Uterus (tissue), 4 donors: Measurements from ENCODE around the gene ARMH4. TPM values are rescaled to one million over a fixed set of nuclear protein-coding genes. Genes with fewer than 3 reads are reported as not detected.

Source experiments
- DNase-seq, 2 donors: peaks; one replicate each; pipeline ENCODE4 v3.0.0-alpha.2; 2019 to 2020
- H3K27ac ChIP-seq, 2 donors: fragments of 200-600 bp; sonication (generic); 1 replicate in 1 of 2; 2 replicates in 1 of 2; pipeline ENCODE4 v1.5.1; 2016 to 2018
- H3K27me3 ChIP-seq, 2 donors: fragments of 200-600 bp; sonication (generic); one replicate each; pipeline ENCODE4 v1.5.1; 2018 to 2019; ENCODE audit warnings: control low read depth in 1 of 2
- H3K36me3 ChIP-seq, 2 donors: fragments of 200-600 bp; sonication (generic); one replicate each; pipeline ENCODE4 v1.5.1; 2019; ENCODE audit warnings: control low read depth in 1 of 2
- H3K4me1 ChIP-seq, 2 donors: fragments of 200-600 bp; sonication (generic); one replicate each; pipeline ENCODE4 v1.5.1; 2018 to 2019; ENCODE audit warnings: control low read depth in 1 of 2
- H3K4me3 ChIP-seq, 2 donors: fragments of 200-600 bp; sonication (generic); 1 replicate in 1 of 2; 2 replicates in 1 of 2; pipeline ENCODE4 v1.5.1; 2018 to 2019; ENCODE audit warnings: mild to moderate bottlenecking in 1 of 2
- H3K9me3 ChIP-seq, 2 donors: fragments of 200-600 bp; sonication (generic); one replicate each; pipeline ENCODE4 v1.5.1; 2019; ENCODE audit warnings: control low read depth in 1 of 2
- POLR2A ChIP-seq, 2 donors: fragments of 450-650 bp; IDR thresholded peaks; one replicate each; pipeline ENCODE4 v1.6.1; 2016; ENCODE audit warnings: antibody characterized with exemption in 2 of 2, mild to moderate bottlenecking in 1 of 2, moderate library complexity in 1 of 2
- intact Hi-C: fragments of 100-400 bp; cut with DNase I; formaldehyde crosslinking; loops from one replicate; pipeline ENCODE4 v1.15.1; 2023; ENCODE audit warnings: low total_unique reads
- total RNA-seq, 4 donors: library from RNA; depleted of rRNA in 3 of 4; stranded (reverse); fragments of >200 nt in 3 of 4; gene quantifications; one replicate each; pipeline versions ENCODE4 v1.1.0 to v1.2.4, GENCODE V29; 2014 to 2023
- TF ChIP-seq, protein P1 (sequence below), 4 experiments: fragments of 200-600 bp in 2 of 4; fragments of 450-650 bp in 2 of 4; sonication (generic) in 2 of 4; IDR thresholded peaks; one replicate each; pipeline ENCODE4 v1.5.1; 2016 to 2019; ENCODE audit warnings: antibody characterized with exemption in 4 of 4, mild to moderate bottlenecking in 2 of 4, moderate library complexity in 1 of 4
- donor health status: DM: yes; HTN: yes; CAD: no.

Gene ARMH4
- total RNA-seq, 4 donors from 2014 or later, result 8.2 to 49.9 (median 11.2) TPM

DNA sequence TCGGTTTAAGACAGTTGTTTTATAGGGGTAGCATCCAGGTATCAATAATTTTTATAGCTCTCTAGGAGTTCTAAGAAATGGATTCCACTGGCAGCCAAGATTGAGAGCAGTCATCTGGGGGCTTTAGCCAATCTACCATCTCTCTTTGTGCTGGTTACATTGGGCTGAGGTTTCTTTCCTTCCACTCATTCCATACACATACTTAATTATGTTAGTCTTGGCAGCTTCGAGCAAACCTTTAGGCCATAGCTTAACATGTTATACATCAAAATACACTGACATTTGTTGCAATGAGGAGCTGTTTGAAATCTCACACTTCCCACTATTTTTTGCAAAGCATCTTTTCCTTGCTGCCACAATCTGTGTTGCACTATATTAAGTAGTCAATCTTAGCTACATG is 63.1 kb downstream of the ARMH4 start:
- intact Hi-C loops, result no loop called here
- TF ChIP-seq, protein P1, sequence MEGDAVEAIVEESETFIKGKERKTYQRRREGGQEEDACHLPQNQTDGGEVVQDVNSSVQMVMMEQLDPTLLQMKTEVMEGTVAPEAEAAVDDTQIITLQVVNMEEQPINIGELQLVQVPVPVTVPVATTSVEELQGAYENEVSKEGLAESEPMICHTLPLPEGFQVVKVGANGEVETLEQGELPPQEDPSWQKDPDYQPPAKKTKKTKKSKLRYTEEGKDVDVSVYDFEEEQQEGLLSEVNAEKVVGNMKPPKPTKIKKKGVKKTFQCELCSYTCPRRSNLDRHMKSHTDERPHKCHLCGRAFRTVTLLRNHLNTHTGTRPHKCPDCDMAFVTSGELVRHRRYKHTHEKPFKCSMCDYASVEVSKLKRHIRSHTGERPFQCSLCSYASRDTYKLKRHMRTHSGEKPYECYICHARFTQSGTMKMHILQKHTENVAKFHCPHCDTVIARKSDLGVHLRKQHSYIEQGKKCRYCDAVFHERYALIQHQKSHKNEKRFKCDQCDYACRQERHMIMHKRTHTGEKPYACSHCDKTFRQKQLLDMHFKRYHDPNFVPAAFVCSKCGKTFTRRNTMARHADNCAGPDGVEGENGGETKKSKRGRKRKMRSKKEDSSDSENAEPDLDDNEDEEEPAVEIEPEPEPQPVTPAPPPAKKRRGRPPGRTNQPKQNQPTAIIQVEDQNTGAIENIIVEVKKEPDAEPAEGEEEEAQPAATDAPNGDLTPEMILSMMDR (IDR thresholded peaks at IDR 0.05), result no peak
- no peak for TF ChIP-seq POLR2A (IDR thresholded peaks at IDR 0.05)
- Histone ChIP-seq H3K27ac (no peak overlapping the region), H3K4me3 (no peak overlapping the region), H3K9me3 (no peaks in the 10 kb centered on the region), H3K36me3 (no peaks in the 10 kb centered on the region), H3K27me3 (no peaks in the 10 kb centered on the region), H3K4me1 (no peaks in the 10 kb centered on the region)
- DNase-seq, result no peak

DNA sequence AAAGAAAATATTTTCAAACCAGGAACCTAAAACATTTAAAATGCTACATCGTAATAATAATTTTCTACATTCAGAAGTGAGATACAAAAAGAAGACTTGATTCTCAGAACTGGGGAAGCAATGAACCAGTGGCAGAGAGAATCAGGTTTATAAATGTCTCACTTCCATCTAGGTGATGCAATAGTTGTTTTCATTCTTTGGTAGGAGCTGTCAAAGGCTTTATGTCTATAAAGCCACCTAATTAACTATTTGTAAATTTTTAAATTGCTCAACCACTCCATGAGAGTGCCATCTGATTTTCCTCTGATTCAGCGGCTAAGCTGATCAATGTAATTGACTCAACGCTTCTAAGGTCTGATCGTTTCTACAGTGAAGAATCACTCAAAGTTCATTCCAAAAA is 66.1 kb downstream of the ARMH4 start:
- H3K27me3 ChIP-seq, result no peaks in the 10 kb centered on the region
- no peaks in the 10 kb centered on the region for H3K9me3 ChIP-seq
- no peaks in the 10 kb centered on the region for H3K36me3 ChIP-seq
- intact Hi-C loops, result no loop called here
- no peak for DNase-seq
- H3K4me1 ChIP-seq, result no peaks in the 10 kb centered on the region
- no peak overlapping the region for H3K27ac ChIP-seq
- H3K4me3 ChIP-seq, result no peak overlapping the region
- no peak for TF ChIP-seq POLR2A (IDR thresholded peaks at IDR 0.05)
- TF ChIP-seq, protein P1 (IDR thresholded peaks at IDR 0.05), result no peak

DNA sequence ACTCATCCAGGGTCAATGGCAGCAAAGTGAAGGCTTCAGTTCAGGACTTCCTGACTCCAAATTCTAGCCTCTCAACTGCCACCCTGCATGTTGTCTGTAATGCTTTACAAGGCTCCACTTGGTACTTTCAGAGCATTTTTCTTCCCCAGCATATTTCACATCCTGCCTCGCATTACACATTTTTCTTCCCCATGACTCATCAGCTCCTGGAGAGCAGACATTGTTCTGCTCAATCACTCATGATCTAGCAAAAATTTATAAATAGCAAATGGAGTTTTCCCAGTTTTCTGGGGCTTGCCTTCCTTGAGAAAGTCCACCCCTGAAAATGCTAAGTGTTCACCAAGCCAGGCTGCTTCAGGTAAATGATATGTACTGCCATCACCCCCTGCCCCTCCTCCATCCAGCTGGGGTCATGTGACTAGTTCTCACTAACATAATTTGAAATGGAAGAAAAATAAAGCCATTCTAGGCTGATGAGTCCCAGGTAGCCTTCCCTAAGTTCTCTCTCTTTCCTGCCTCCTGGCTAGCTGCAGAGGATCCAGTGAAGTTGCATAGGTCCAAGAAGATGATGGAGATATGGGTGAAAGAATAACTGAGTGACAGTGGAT is 69.4 kb downstream of the ARMH4 start:
- intact Hi-C loops, result no loop called here
- no peak for TF ChIP-seq POLR2A (IDR thresholded peaks at IDR 0.05)
- TF ChIP-seq, protein P1 (IDR thresholded peaks at IDR 0.05), result no peak
- peak overlapping the region in 1 of 2 donors; percentile 5 for H3K27ac ChIP-seq
- H3K4me3 ChIP-seq, result no peak overlapping the region
- no peak for DNase-seq
- H3K27me3 ChIP-seq, result no peaks in the 10 kb centered on the region
- no peaks in the 10 kb centered on the region for H3K36me3 ChIP-seq
- H3K4me1 ChIP-seq, result no peaks in the 10 kb centered on the region
- H3K9me3 ChIP-seq, result no peaks in the 10 kb centered on the region

DNA sequence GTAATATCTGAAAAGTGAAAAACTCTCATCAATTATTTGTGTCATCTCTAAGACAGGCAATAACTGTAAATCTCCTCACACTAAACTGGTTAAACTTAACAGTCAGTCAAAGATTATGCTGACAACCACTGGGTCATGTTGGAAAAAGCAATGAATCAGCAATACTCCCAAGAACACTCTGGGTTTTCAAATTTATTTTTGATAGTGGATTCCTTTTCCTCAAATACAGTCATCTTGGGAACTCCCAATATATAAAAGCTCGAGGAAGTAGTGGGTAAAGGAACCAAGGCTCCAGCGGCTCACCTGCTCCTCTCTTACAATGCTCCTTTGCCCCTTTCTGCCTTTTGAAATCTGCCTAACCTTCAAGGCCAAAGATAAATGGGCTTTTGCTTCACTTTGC is 70.0 kb downstream of the ARMH4 start:
- no peaks in the 10 kb centered on the region for H3K9me3 ChIP-seq
- intact Hi-C loops, result no loop called here
- H3K4me1 ChIP-seq, result no peaks in the 10 kb centered on the region
- DNase-seq, result no peak
- no peak for TF ChIP-seq POLR2A (IDR thresholded peaks at IDR 0.05)
- TF ChIP-seq, protein P1 (IDR thresholded peaks at IDR 0.05), result no peak
- H3K27ac ChIP-seq, result peak overlapping the region in 1 of 2 donors; percentile 4
- H3K4me3 ChIP-seq, result no peak overlapping the region
- H3K36me3 ChIP-seq, result no peaks in the 10 kb centered on the region
- no peaks in the 10 kb centered on the region for H3K27me3 ChIP-seq

DNA sequence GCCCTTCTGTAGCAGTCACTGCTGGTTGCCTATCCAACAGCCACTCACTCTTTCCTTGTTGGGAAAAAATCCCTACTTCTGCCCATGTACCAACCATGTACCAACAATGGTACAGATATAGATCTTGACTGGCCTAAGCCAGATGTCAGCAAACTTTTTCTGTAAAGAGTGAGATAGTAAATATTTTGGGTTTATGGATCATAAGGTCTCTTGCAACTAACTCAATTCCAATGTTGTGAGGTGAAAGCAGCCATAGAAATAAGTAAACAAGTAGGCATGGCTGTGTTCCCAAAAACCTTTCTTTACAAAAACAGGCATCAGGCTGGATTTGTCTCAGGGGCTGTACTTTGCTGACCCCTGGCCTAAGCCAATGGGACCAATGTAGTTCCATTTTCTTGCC is 73.5 kb downstream of the ARMH4 start:
- intact Hi-C loops, result loop anchor here (10.0 kb wide), 1 partner anchor 594 kb away; no protein-coding TSS in a partner anchor
- Histone ChIP-seq H3K27ac (peak overlapping the region in 1 of 2 donors; percentile 40), H3K4me3 (no peak overlapping the region), H3K36me3 (no peaks in the 10 kb centered on the region), H3K27me3 (no peaks in the 10 kb centered on the region), H3K4me1 (no peaks in the 10 kb centered on the region), H3K9me3 (no peaks in the 10 kb centered on the region)
- DNase-seq, result no peak
- TF ChIP-seq POLR2A (IDR thresholded peaks at IDR 0.05), result no peak
- TF ChIP-seq, protein P1 (IDR thresholded peaks at IDR 0.05), result no peak
